H1 (cell line): ENCODE measurements around the gene RNPEPL1. TPM values are rescaled to one million over a fixed set of nuclear protein-coding genes. Genes with fewer than 3 reads are reported as not detected.
A peak's percentile ranks its signal among the peaks of the same experiment; 100 is the strongest.

ENCODE experiments used
- ASH2L ChIP-seq: fragments of 200-600, 300-600 bp; sonication (generic); IDR thresholded peaks from one replicate; pipeline ENCODE4 v1.7.1; 2017; ENCODE audit warnings: low read length
- CBX5 ChIP-seq: fragments of 300-800, 300-1000 bp; sonication (generic); IDR thresholded peaks from 2 replicates; pipeline ENCODE4 v1.7.1; 2016; ENCODE audit warnings: antibody characterized with exemption, low read length, low read depth
- CREB1 ChIP-seq: IDR thresholded peaks from 2 replicates; pipeline ENCODE4 v1.6.1; 2012; ENCODE audit warnings: inconsistent platforms
- HDAC2 ChIP-seq, 2 experiments: fragments of 300-600 bp in 1 of 2; sonication (generic) in 1 of 2; IDR thresholded peaks; 2 replicates each; pipeline ENCODE4 v1.6.1; 2011 to 2012; ENCODE audit warnings: low read depth in 2 of 2, low read length in 2 of 2, mild to moderate bottlenecking in 2 of 2, moderate library complexity in 2 of 2, borderline replicate concordance in 1 of 2, inconsistent platforms in 1 of 2
- KDM4A ChIP-seq: IDR thresholded peaks from one replicate; pipeline ENCODE4 v1.7.1; 2012; ENCODE audit warnings: low read depth, mild to moderate bottlenecking, moderate library complexity, low read length, inconsistent platforms; ENCODE audit not compliant: severe bottlenecking
- PHF8 ChIP-seq: fragments of 200-600 bp; sonication (generic); conservative IDR thresholded peaks from 2 replicates; pipeline ENCODE4 v1.7.1; 2012; ENCODE audit warnings: low read depth, mild to moderate bottlenecking, inconsistent platforms, low read length, moderate library complexity
- POLR2A ChIP-seq, 2 experiments: IDR thresholded peaks; 1 replicate in 1 of 2; 2 replicates in 1 of 2; pipeline ENCODE4 v1.6.1; 2011; ENCODE audit warnings: low read depth in 2 of 2, low read length in 2 of 2, mild to moderate bottlenecking in 2 of 2; ENCODE audit errors: control extremely low read depth in 1 of 2
- SP2 ChIP-seq: IDR thresholded peaks from 2 replicates; pipeline ENCODE4 v1.6.1; 2012; ENCODE audit warnings: mild to moderate bottlenecking, low read length, inconsistent platforms
- TAF7 ChIP-seq: optimal IDR thresholded peaks from 2 replicates; pipeline ENCODE3; 2011; ENCODE audit warnings: low read depth, mild to moderate bottlenecking, inconsistent platforms, low read length, moderate library complexity, borderline replicate concordance
- polyA plus RNA-seq, 7 experiments: library from polyadenylated mRNA; depleted of rRNA in 3 of 7; stranded (reverse) in 5 of 7; unstranded in 2 of 7; fragments of >200 nt in 5 of 7; fragments of 200-250 nt in 2 of 7; gene quantifications; 1 replicate in 5 of 7; 2 replicates in 1 of 7; 4 replicates in 1 of 7; pipeline versions ENCODE4 v1.2.1 to v1.2.3, GENCODE V29; 2011 to 2013; ENCODE audit warnings: missing spikeins in 2 of 7, mixed read lengths in 2 of 7
- total RNA-seq: library from RNA; stranded (reverse); fragmentation: NEBNext Ultra II Directional; extraction: Animal tissue kit (Norgen Biotek cat#: 25700); gene quantifications from 2 replicates; pipeline ENCODE4 v1.2.1, GENCODE V29; 2021
- TF ChIP-seq, protein P1 (sequence below): fragments of 300-600 bp; sonication (generic); IDR thresholded peaks from 2 replicates; pipeline ENCODE4 v1.7.1; 2012; ENCODE audit warnings: low read length, moderate library complexity, mild to moderate bottlenecking, inconsistent platforms; ENCODE audit not compliant: insufficient replicate concordance

RNPEPL1 gene
- total and polyA plus RNA-seq, 2 of the 8 experiments (the other 6 are each of a cell fraction or from before 2014, with no cell fraction given), result 9.0 to 11.3 TPM

DNA sequence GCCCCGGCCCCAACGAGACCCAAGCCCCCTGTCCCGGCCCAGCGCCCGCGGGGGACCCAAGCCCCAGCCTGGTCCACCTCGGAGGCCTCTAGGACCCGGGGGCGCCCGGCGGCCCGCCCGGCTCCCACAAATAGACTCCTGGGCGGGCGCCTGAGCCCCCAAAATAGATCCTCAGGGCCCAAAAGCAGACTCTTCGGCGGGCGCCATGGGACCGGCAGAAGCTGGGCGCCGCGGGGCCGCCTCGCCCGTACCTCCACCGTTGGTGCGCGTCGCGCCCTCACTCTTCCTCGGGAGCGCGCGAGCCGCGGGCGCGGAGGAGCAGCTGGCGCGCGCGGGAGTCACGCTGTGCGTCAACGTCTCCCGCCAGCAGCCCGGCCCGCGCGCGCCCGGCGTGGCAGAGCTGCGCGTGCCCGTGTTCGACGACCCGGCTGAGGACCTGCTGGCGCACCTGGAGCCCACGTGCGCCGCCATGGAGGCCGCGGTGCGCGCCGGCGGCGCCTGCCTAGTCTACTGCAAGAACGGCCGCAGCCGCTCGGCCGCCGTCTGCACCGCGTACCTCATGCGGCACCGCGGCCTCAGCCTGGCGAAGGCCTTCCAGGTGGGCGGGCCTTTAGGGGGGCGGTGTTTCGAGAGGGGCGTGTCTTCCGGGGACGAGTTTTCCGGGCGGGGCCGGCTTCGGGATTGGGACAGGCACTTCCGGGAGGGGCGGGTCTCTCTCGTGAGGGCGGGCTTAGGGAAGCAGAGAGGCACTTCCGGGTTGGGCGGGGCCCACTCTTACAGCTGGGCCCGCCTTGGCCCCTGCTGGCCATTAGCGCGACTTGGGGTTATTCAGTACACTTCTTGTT is 7.6 kb upstream of the RNPEPL1 start (continued):
- TF ChIP-seq, protein P1, sequence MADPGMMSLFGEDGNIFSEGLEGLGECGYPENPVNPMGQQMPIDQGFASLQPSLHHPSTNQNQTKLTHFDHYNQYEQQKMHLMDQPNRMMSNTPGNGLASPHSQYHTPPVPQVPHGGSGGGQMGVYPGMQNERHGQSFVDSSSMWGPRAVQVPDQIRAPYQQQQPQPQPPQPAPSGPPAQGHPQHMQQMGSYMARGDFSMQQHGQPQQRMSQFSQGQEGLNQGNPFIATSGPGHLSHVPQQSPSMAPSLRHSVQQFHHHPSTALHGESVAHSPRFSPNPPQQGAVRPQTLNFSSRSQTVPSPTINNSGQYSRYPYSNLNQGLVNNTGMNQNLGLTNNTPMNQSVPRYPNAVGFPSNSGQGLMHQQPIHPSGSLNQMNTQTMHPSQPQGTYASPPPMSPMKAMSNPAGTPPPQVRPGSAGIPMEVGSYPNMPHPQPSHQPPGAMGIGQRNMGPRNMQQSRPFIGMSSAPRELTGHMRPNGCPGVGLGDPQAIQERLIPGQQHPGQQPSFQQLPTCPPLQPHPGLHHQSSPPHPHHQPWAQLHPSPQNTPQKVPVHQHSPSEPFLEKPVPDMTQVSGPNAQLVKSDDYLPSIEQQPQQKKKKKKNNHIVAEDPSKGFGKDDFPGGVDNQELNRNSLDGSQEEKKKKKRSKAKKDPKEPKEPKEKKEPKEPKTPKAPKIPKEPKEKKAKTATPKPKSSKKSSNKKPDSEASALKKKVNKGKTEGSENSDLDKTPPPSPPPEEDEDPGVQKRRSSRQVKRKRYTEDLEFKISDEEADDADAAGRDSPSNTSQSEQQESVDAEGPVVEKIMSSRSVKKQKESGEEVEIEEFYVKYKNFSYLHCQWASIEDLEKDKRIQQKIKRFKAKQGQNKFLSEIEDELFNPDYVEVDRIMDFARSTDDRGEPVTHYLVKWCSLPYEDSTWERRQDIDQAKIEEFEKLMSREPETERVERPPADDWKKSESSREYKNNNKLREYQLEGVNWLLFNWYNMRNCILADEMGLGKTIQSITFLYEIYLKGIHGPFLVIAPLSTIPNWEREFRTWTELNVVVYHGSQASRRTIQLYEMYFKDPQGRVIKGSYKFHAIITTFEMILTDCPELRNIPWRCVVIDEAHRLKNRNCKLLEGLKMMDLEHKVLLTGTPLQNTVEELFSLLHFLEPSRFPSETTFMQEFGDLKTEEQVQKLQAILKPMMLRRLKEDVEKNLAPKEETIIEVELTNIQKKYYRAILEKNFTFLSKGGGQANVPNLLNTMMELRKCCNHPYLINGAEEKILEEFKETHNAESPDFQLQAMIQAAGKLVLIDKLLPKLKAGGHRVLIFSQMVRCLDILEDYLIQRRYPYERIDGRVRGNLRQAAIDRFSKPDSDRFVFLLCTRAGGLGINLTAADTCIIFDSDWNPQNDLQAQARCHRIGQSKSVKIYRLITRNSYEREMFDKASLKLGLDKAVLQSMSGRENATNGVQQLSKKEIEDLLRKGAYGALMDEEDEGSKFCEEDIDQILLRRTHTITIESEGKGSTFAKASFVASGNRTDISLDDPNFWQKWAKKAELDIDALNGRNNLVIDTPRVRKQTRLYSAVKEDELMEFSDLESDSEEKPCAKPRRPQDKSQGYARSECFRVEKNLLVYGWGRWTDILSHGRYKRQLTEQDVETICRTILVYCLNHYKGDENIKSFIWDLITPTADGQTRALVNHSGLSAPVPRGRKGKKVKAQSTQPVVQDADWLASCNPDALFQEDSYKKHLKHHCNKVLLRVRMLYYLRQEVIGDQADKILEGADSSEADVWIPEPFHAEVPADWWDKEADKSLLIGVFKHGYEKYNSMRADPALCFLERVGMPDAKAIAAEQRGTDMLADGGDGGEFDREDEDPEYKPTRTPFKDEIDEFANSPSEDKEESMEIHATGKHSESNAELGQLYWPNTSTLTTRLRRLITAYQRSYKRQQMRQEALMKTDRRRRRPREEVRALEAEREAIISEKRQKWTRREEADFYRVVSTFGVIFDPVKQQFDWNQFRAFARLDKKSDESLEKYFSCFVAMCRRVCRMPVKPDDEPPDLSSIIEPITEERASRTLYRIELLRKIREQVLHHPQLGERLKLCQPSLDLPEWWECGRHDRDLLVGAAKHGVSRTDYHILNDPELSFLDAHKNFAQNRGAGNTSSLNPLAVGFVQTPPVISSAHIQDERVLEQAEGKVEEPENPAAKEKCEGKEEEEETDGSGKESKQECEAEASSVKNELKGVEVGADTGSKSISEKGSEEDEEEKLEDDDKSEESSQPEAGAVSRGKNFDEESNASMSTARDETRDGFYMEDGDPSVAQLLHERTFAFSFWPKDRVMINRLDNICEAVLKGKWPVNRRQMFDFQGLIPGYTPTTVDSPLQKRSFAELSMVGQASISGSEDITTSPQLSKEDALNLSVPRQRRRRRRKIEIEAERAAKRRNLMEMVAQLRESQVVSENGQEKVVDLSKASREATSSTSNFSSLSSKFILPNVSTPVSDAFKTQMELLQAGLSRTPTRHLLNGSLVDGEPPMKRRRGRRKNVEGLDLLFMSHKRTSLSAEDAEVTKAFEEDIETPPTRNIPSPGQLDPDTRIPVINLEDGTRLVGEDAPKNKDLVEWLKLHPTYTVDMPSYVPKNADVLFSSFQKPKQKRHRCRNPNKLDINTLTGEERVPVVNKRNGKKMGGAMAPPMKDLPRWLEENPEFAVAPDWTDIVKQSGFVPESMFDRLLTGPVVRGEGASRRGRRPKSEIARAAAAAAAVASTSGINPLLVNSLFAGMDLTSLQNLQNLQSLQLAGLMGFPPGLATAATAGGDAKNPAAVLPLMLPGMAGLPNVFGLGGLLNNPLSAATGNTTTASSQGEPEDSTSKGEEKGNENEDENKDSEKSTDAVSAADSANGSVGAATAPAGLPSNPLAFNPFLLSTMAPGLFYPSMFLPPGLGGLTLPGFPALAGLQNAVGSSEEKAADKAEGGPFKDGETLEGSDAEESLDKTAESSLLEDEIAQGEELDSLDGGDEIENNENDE, result no peak
- TF ChIP-seq PHF8 (peak; percentile 78), KDM4A (peak; percentile 99), HDAC2 (IDR thresholded peaks at IDR 0.05; ENCODE audit: borderline replicate concordance in 1 of 2, low read depth in 2 of 2, low read length in 2 of 2) (no peak; a peak in 2 of 4 replicates), ASH2L (peak; percentile 46), SP2 (no peak), POLR2A (IDR thresholded peaks at IDR 0.05; ENCODE audit: control extremely low read depth in 1 of 2, low read depth in 2 of 2, low read length in 2 of 2) (peak in 1 of 2 experiments; percentile 63; a peak in 2 of 3 replicates), TAF7 (no peak), CREB1 (no peak), CBX5 (no peak)
